H1 (cell line): ENCODE data around the gene DCLK1.

Experiments used
- CEBPB ChIP-seq: IDR thresholded peaks from 2 replicates; pipeline ENCODE4 v1.6.1; 2012; ENCODE audit warnings: low read depth, low read length
- KDM5A ChIP-seq: fragments of 200-600 bp; IDR thresholded peaks from 2 replicates; pipeline ENCODE4 v1.7.1; 2012; ENCODE audit warnings: mild to moderate bottlenecking, low read length, inconsistent platforms, mixed read lengths
- RAD21 ChIP-seq, 2 experiments: IDR thresholded peaks in 1 of 2; conservative IDR thresholded peaks in 1 of 2; 2 replicates each; pipeline ENCODE4 v1.6.1; 2011; ENCODE audit warnings: low read depth in 2 of 2, low read length in 2 of 2, improper control_type of control experiment in 1 of 2, inconsistent platforms in 1 of 2, mild to moderate bottlenecking in 1 of 2, moderate library complexity in 1 of 2
- TF ChIP-seq, protein P1 (sequence below): IDR thresholded peaks from 2 replicates; pipeline ENCODE4 v1.6.1; 2011; ENCODE audit warnings: low read depth, mild to moderate bottlenecking, low read length; ENCODE audit not compliant: insufficient read depth

GRCh38 chr13:35994131-35994966 lies 136.8 kb downstream of the DCLK1 start:
- TF ChIP-seq RAD21 (IDR thresholded peaks at IDR 0.05 in 1 of 2, conservative IDR thresholded peaks at IDR 0.05 in 1 of 2; ENCODE audit: low read depth in 2 of 2, low read length in 2 of 2) (no peak), KDM5A (no peak), CEBPB (no peak)
- TF ChIP-seq, protein P1, sequence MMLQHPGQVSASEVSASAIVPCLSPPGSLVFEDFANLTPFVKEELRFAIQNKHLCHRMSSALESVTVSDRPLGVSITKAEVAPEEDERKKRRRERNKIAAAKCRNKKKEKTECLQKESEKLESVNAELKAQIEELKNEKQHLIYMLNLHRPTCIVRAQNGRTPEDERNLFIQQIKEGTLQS: no peak
